GM18517 (cell line): ENCODE results near the gene FCHSD1.
A peak's percentile ranks its signal among the peaks of the same experiment; 100 is the strongest.

ENCODE experiments used
- ATAC-seq: cut with Tn5 transposase; IDR thresholded peaks from one replicate; pipeline ENCODE4 v1.9.1; 2021; ENCODE audit warnings: mild to moderate bottlenecking, moderate library complexity; ENCODE audit not compliant: unreplicated experiment

Gene FCHSD1

GRCh38 chr5:141646026-141646425, 5.2 kb downstream of the FCHSD1 start:
- no peak for ATAC-seq

GRCh38 chr5:141641634-141642267, 9.5 kb downstream of the FCHSD1 start:
- ATAC-seq = peak; percentile 76

GRCh38 chr5:141640698-141641097, 10.5 kb downstream of the FCHSD1 start:
- ATAC-seq = no peak

- no peak for ATAC-seq
Measured at GRCh38 chr5:141640051-141640415, 11.2 kb downstream of the FCHSD1 start.

- ATAC-seq = no peak
Measured at GRCh38 chr5:141639357-141640050, 11.7 kb downstream of the FCHSD1 start.

GRCh38 chr5:141638771-141639170, 12.4 kb downstream of the FCHSD1 start:
- no peak for ATAC-seq

GRCh38 chr5:141637767-141638419, 13.3 kb downstream of the FCHSD1 start:
- peak; percentile 28 for ATAC-seq

GRCh38 chr5:141637123-141637766, 14.0 kb downstream of the FCHSD1 start:
- peak; percentile 8 for ATAC-seq

GRCh38 chr5:141636413-141637122, 14.7 kb downstream of the FCHSD1 start, which contains the start of the genes HDAC3 and RELL2:
TSS of gene HDAC3 (minus strand) at chr5:141636849. CDS start at chr5:141636790, 59 bp downstream.
TSS of gene RELL2 (plus strand) at chr5:141636997. CDS start at chr5:141638226, 1,229 bp downstream.
- ATAC-seq = peak; percentile 52

GRCh38 chr5:141636106-141636412, 15.2 kb downstream of the FCHSD1 start:
- ATAC-seq = no peak

- ATAC-seq = no peak
Measured at GRCh38 chr5:141635646-141636045, 15.6 kb downstream of the FCHSD1 start.

- no peak for ATAC-seq
Measured at GRCh38 chr5:141634720-141635119, 16.5 kb downstream of the FCHSD1 start.

GRCh38 chr5:141633871-141634561, 17.2 kb downstream of the FCHSD1 start:
- ATAC-seq = peak; percentile 80

GRCh38 chr5:141632650-141633049, 18.6 kb downstream of the FCHSD1 start:
- no peak for ATAC-seq

GRCh38 chr5:141630570-141631140, 20.6 kb downstream of the FCHSD1 start:
- ATAC-seq = no peak

- ATAC-seq = no peak
Measured at GRCh38 chr5:141628175-141628788, 22.9 kb downstream of the FCHSD1 start.

GRCh38 chr5:141623611-141624010, 27.6 kb downstream of the FCHSD1 start:
- ATAC-seq = no peak

GRCh38 chr5:141623186-141623585, 28.0 kb downstream of the FCHSD1 start:
- ATAC-seq = peak; percentile 69

- peak; percentile 62 for ATAC-seq
Measured at GRCh38 chr5:141618804-141619554, 32.2 kb downstream of the FCHSD1 start, which contains the start of gene DIAPH1. TSS of gene DIAPH1 (minus strand) at chr5:141619000. CDS start at chr5:141618914, 86 bp downstream.
